MCF 10A (cell line): ENCODE results near the gene ZNF445. TPM values are rescaled to one million over a fixed set of nuclear protein-coding genes. Genes with fewer than 3 reads are reported as not detected.

Experiments
- total RNA-seq: library from RNA; stranded (reverse); gene quantifications from 2 replicates; pipeline ENCODE4 v1.2.3, GENCODE V29; 2022

Gene ZNF445
- total RNA-seq, 1 experiment from 2014 or later: 11.0 TPM

Other genes with a start within 250 kb of the ZNF445 start
- gene TOPAZ1, start 235.8 kb downstream of the ZNF445 start, total RNA-seq: not detected in 2 replicates
- 20.4 and 26.6 TPM in 2 replicates for gene TCAIM, start 138.9 kb downstream of the ZNF445 start, total RNA-seq
- not detected in 2 replicates for gene ZKSCAN7, start 77.5 kb upstream of the ZNF445 start, total RNA-seq
- gene ZNF660, start 107.3 kb upstream of the ZNF445 start, total RNA-seq: not detected in 2 replicates
- 15.6 and 15.8 TPM in 2 replicates for gene ZNF197, start 147.4 kb upstream of the ZNF445 start, total RNA-seq
- gene ZNF35, start 171.1 kb upstream of the ZNF445 start, total RNA-seq: 9.9 and 12.7 TPM in 2 replicates
- 2.4 and 2.8 TPM in 2 replicates for gene ZNF502, start 235.0 kb upstream of the ZNF445 start, total RNA-seq